ENCODE data around the gene PTPRT.

Gene PTPRT

DNA sequence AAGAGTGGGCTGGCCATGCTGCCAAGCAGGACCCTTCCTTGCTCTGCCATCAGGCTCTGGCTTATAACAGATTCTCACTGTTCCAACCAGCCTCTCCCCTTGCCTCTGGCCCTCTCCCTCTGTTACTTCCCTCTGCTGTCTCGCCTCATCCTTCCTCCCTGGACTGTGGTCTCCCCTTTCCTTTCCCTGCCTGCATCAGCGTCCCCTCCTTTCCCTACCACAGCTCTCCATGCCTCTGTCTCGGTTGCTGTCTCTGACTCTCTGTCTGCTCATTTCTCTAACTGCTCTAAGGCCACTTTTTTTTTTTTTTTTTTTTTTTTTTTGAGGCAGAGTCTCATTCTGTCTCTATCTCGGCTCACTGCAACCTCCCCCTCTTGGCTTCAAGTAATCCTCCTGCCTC lies 173.4 kb downstream of the PTPRT start:
- no peak for DNase-seq

DNA sequence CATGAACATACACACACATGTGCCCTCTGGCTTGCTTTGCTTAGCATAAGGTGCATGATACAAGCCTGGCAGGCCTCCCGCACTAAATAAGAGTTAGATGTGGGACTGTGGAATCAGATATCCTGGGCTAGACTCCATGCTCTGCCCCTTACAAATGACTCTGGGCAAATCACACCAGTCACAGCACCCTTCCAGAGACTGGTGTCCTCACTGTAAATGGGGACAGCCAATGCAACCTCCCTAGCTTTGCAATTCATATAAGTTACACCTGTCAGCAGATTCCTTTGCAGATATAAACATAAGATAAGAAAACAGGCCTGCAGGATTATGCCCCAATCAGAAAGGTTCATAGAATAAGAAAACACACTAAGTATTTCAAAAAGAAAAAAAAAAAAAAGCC lies 174.1 kb downstream of the PTPRT start:
- no peak for DNase-seq

DNA sequence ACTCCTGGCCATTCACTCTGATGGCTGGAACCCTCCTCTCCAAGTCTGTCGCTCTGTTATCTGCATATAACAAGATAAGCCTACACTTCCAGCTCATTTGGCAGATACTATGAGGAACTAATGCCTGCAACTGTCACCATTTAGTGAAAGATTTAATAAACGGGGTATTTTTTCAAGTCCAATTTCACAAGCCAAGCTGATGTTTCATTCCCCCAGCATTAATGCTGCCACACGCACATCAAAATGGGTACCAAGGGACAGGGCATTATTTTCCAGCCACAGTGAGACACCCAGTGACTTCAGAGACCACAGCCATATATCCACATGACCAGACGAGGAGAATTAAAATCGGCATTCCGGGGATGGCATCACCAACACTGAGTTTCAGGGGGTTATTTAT lies 175.5 kb downstream of the PTPRT start:
- no peak for DNase-seq

DNA sequence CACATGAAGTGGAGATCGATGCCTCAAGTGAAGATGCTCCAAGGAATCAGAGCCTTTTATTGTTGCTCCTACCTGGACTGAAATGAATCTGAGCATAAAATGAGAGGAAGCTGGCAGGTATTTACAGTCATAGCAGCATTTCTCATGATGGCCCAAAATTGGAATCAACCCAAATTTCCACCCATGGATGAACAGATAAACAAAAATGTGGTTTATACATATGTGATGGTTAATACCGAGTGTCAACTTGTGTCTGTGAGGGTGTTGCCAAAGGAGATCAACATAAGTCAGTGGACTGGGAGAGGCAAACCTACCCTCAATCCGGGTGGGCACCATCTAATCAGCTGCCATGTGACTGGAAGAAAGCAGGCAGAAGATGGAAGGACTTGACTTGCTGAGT lies 178.2 kb downstream of the PTPRT start:
- no peak for DNase-seq

DNA sequence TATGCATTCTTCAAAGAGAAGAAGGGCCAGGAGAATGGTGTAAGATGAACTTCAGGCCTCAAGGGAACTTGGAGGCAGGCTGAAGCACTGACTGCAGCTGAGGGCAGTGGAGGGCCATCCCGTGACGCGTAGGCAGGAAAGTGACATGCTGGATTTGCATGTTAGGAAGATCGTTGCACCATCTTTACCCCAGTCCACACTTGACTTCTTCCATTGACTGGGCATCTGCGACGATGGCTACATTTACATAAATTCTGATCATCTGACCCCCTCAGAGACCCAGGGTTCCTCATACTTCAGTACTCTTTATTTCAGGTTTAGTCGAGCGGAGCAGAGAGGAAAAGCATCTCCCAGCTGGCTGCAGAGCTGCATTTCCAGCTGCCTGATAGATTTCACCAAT lies 180.2 kb downstream of the PTPRT start:
- no peak for DNase-seq

DNA sequence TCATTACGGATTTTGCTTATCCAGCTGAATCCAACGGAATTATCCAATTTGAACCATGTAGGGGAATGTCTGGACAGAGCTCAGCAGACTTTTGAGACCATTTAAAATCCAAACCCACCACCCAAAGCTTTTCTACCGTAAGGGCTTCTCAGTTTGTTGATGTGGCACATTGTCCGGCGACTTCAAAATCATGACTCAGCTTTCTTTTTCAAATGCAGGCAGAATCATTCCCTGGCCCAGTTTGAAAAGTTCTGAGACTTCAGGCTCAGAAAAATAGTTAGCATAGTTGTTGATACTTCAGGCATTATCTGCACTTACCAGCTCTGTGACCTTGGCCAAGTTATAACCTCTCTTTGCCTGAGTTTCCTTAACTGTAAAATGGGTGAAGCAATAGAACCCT lies 182.2 kb downstream of the PTPRT start:
- DNase-seq = no peak

DNA sequence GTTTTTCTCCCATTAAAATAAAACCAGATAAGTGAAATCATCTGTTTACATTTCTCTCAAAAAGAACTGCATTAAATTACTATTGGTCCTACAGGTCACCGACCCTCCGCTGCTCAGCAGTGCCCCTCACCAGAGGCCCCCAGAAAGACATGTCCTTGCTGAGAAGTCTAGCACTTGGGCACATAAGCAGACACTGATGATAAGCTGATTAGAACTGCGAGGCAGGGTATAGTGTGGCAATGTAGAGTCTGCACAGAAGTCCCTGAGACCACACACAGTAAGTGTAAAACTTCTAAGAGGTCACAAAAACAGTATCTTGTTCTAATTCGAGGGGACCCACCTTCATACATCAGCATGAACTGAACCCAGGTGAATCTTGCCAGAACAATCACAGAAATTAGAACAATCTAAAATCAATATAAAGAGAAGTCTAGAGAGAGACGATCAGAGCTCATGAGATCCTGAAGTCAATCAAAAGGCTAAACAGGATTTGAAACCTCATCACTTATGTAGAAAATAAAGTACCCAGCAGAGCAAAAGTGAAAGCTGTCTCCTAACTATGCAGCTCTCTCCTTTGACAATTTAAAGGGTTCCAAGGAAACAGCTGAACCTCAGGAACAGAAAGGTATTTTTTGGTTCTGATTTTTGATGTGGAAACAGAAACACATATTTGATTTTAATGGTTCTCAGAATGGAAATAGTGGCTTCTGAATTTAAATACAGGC lies 182.9 kb downstream of the PTPRT start:
- DNase-seq = no peak

DNA sequence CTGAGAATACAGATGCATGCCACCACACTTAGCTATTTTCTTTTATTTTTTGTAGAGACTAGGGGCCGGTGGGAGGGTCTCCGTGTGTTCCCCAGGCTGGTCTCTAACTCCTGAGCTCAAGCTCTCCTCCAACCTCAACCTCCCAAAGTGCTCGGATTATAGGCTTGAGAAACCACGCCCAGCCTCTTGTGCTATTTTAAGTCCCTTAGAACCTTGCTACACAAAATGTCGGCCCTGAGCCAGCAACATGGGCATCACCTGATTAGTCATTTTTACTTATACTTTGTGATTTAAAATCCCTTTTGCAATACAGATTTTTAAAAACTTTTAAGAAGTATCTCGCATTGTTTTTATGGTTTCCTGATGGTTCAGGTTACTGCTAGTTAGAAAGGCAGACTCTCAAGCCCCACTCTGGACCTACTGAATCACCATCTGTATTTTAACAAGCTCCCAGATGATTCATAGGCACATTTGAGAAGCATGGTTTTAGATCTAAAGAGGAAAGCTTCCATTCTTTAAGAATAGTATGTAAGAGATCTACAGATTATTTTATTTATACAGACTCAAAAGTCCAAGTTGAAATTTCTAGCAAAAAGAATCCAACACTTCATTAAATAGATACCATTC lies 186.3 kb downstream of the PTPRT start:
- no peak for DNase-seq

DNA sequence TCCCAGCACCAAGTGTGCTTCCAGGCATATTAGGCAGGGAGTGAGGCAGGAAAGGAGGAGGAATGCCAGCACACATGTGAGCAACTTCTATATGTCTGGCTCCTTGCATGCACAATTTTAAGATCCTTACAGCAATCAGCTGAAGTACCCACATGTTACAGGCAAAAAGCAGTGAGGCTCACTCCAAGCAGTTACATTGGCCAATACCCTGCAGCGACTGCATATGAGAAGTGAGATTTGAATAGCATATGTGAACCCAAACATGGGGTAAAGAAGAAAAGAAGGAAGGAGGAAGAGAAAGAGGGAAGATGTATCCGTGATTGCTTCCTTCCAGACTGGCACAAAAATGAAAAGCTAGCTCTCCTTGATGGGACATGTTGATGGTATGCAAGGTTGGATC lies 193.6 kb downstream of the PTPRT start:
- no peak for DNase-seq

DNA sequence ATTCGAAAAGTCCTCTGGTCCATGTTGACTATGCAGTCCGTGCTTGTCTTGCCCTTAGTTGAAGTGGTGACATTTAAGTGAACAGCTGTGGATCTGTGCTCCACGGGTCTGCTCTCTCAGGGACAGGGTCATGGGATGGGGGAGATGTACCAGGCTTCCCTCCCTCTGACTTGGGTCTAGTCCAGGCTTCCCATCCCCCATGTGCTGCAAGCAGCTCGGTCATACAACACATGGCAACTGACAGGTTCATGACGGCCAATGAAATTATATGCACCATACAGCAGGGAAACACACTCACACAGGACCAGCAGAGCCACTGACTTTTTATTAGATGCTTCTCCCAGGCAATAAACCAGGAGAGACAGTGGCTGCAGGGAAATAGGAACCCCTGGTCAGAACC lies 201.4 kb downstream of the PTPRT start:
- DNase-seq = no peak

DNA sequence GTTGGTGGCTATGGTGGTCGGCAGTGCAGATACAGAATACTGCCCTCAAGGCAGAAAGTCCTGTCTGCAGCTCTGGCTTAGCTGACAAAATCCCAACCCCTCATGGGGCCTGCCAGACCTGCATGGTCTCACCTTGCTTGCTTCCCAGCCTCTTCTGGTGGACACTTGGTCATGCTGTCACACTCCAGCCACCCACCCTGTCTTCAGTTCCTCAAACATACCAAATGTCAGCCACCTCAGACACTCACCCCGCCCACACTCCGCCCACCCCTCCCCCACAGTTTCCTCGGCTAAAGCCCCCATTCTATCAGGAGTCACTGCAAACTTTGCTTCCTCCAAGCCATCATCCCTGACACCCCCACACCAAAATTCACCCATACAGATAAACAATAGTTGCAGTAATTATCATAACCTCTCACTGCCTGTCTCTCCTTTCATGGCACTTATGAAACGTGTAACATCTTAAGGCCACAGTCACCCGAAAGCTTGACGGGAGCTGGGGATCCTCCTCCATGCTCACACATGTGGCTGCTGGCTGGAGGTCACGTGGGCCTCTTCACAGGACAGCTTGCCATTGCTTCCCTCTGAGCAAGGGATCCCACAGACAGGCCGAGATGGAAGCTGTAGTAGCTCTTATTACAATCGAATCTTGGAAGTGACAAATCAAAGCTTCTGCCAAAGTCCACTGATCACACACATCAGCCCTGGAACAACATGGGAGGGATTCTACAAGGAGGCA lies 202.2 kb downstream of the PTPRT start:
- no peak for DNase-seq

DNA sequence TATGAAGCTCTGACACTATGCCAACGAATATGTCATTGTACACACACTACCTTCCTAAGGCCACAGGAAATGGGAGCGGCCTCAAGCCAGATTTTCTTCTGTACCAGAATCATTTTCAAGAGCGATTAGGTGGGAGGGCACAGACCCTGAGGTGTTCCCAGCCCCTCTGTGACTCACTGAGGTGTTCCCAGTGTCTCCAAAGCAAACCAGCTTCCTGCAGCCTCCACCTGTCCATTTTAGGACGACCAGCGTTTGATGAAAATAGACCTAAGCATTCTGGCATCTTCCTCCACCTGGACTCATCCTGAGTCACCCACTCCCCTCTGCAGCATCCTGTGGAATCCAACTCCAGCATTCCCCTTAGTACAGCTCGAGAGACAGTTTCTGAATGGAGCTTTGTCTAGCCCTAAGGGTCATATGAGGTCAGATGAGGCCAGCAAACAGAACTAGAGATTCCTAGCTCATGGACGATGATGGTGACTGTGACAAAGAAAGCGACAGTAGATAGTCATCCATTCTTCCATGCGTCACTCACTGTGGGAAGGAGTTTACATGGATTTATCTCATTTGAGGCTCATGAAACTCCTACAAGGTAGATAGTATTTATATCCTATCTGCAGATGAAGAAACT lies 203.4 kb downstream of the PTPRT start:
- no peak for DNase-seq

DNA sequence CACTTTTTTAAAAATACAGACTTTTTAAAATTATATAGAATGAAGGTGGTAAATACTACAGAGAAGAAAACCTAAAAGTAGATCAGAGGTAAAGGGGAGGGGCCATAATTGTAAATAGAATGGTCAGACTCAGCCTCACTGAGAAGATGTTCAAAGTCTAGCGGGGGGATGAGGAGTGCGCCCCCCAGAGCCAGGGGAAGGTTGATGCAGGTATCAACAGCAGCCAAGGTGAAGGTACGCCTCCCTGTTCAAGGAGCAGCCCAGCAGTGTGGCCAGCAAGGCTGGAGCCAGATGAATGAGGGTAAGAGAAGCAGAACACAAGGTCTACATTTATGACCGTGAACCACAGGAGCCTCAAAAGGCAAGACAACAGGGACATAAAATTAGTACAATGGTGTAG lies 204.1 kb downstream of the PTPRT start:
- no peak for DNase-seq

DNA sequence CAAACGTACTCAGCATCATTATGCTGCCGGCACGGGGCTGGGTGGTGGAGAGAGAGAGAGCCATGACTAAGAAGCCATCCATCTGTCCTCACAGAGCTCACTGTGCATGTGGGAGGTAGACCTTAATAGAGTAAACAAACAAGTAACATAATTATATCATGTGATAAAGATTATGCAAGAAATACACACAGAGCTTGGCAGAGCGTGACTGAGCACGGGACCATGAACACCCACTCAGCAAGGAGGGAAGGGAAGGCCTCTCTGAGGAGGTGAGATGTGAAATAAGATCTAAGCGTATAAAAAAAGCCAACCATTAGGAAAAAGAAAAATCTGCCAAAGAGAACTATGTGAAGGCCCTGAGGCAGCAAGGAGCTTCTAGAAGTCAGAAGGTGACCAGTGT lies 207.5 kb downstream of the PTPRT start:
- no peak for DNase-seq

DNA sequence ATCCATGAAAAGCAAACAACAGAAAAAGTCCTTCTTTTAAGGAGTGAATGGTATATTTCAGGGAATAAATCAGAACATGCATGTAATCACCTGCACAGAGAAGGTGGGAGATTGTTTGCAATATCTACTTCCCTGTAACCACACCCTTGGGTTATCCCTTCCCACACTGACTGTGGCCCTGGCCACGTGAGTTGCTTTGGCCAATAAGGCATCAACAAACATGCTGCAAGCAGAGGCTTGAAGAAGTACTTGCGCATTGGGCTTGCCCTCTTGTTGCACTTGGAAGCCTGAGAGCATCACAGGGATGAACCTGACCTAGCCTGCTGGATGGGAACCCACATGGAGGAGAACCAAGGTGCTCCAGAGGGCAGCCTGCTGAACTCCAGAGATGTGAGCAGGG lies 208.5 kb downstream of the PTPRT start:
- no peak for DNase-seq

DNA sequence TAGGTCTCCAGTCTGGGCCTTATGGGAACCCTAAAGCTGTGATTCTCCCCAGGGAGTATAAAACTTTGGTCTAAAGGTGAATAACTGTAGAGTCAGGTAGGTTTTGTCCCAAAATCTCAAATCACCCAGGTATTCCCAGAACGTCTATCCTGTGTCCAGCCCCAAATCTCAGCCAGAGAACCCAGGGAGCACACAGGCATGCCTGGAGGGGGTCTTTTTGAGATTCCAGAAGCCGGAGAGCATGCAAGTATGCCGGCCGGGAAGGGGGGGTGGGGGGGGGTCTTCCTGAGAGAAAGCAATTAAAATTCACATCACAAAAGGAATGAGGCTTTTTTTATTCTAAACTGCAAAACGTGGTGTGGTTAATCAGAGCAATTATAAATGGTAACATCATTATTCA lies 210.0 kb downstream of the PTPRT start:
- DNase-seq = no peak

DNA sequence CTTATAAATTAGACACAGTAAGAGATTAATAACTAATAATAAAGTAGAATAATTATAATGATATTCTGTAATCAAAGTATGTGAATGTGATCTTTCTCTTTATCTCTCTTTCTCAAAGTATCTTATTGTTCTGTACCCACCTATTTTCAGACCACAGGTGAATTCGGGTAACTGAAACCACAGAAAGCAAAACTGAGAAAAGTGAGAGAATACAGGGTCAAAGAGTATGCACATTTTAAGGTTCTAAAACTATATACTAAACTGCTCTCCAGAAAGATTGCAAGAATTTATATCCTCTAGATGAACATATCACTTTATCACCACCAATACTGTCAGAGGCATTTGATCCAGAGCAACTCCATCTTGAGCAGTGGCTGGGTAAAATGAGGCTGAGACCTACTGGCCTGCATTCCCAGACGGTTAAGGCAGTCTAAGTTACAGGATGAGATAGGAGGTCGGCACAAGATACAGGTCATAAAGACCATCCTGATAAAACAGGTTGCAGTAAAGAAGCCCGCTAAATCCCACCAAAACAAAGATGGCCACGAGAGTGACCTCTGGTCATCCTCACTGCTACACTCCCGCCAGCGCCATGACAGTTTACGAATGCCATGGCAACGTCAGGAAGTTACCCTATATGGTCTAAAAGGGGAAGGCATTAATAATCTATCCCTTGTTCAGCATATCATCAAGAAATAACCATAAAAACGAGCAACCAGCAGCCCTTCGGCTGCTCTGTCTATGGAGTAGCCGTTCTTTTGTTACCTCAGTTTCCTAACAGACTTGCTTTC lies 211.3 kb downstream of the PTPRT start:
- DNase-seq = no peak

DNA sequence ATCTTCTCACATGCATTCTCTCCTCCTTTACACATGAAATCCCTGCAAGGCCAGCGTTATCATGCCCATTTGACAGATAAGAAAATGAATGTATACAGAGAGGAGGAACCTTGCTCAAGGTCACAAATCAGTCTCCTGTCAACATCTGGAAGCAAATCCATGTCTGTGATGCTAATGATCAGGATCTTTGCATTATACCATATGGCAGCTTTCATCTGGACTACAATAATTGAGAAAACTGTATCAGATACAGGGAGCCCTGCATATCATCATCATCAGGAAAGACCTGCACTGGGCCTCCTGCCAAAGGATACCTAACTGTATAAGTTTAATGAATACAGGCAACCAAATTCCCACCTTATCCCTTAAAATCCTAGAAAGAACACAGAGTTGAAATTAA lies 213.7 kb downstream of the PTPRT start:
- no peak for DNase-seq

DNA sequence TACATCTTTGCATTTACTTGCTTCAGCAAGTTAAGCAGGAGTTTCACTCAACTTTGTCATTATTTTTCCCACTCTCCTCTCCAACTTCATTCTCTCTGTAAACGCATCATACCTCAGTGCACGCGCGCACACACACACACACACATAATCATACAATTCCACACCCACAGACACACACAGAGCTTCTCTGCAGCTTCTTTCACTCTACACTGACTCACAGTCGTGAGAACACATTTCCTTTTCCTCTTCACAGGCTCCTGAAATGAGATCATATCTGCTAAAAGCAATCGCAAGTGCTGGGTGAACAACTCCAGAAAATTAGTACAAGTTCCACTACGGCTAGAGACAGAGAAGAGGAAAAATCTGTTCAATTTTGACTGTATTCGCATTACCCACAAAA lies 215.4 kb downstream of the PTPRT start:
- no peak for DNase-seq

DNA sequence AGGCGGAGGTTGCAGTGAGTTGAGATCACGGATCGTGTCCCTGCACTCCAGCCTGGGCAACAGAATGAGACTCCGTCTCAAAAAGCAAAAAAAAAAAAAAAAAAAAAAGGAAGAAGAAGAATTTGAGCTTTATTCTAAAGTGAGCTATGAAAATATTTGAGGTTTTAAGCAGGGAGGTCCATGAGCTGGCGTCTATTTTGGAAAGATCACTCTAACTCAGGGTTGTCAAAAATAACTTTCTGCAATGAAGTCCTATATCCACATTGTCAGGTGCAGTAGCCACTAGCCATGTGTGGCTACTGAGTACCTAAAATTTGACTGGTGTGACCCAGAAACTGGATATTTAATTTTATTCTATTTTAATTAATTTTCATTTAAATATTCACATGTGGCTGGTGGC lies 217.1 kb downstream of the PTPRT start:
- no peak for DNase-seq

DNA sequence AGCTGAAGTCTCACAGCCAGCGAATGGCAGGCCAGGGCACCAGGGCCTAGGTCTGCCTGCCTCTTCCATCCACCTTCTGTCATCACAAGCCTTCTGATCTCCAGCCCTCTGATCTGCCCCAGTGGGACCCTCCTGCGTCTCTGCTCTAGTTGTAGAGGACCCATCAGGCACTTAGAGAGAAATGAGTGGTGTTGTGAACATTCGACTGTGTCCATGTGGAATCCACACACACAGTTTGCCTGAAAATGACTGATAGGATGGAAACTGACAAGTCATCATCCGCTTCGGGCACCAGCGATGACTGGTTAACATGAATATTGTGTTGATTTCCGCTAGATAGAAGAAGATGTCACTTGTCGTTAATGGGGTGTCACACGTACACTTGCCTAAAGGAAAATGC lies 221.0 kb downstream of the PTPRT start:
- DNase-seq = no peak

DNA sequence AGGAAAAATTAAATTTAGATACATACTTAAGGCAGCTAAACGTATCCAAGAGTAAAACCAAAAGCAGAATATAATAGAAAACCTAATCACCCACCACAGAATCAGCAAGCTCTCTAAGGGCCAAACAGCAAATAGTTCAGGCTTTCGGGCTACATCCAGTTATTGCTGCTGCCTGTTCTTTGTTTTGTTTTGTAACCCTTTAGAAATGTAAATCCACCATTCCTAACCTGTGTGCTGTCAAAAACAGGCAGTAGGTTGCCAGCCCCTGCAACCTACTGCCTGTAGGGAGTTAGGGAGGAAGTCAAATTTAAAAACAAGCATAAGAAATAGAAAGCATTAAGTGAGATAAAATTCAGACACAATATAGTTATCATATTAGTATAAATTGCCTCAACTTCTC lies 225.9 kb downstream of the PTPRT start:
- DNase-seq = no peak

DNA sequence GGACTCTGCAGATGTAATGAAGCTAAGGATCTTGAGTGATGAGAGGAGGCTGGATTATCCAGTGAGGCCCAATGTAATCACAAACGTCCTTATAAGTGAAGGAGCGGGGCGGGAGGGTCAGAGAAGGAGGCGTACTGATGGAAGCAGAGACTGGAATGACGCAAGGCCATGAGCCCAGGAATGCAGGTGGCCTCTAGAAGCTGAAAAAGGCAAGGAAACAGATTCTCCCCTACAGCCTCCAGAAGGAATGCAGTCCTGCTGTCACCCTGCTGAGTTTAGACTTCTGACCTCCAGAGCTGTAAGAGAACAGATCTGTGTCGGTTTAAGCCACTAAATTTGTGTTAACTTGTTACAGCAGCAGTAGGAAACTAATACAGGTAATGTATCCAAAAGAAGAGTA lies 227.9 kb downstream of the PTPRT start:
- DNase-seq = no peak

Measured in CD4-positive, alpha-beta T cell treated with Interleukin-17A for 4 hours (primary cell).